Activated naive CD4-positive, alpha-beta T cell treated with anti-CD3 and anti-CD28 coated beads, Interleukin-2, amount 50 U/mL, for 16 hours (primary cell): ENCODE results near the gene NBAS.
"Not testable (repeated sequence)": the region's sequence is repeated elsewhere in the genome, so short reads cannot be mapped to it uniquely, and the experiment has no call there.

ENCODE experiments used
- DNase-seq: peaks from one replicate; pipeline ENCODE4 v3.0.0-alpha.2; 2020

NBAS gene

DNA sequence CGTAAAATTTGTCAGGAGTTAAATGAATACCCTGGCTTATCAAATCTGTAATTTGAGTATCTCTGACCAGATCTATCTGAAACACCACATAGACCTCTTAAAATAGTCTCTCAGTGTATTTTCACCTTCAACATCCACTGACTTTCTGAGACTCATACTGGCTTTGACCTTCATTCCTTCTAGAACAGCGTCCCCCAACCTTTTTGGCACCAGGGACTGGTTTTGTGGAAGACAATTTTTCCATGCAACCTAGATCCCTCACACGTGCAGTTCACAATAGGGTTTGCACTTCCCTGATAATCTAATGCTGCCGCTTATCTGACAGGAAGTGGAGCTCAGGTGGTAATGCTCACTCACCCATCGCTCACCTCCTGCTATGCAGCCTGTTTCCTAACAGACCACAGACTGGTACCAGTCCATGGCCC, 3.2 kb downstream of the NBAS start:
- DNase-seq: no peak

DNA sequence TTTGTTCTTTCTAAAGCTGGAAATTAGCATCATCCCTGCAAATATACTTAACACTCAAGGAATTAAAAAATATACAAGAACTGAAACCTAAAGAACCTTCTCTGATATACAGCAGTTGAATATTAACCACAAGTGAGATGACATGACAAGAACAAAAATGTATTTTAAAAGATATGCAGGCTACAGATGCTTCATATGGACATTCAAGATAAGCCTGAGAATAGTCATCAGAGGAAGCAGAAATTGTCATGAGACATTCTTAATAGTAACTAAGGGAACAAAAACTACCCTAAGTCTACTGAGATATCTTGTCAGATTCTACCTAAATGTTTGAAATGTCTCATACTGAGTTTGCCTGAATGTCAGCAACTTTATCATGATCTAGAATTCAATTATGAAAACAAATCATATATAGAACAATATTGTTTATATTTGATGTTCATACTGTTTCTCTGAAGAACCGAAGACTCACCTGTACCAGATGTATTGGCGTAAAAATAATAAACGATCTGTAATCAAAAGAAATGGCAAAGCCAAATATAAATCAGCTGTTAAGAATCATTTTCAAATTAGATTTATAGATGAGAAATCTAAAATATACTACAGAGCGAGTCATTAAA, 4.7 kb downstream of the NBAS start:
- DNase-seq: no peak

DNA sequence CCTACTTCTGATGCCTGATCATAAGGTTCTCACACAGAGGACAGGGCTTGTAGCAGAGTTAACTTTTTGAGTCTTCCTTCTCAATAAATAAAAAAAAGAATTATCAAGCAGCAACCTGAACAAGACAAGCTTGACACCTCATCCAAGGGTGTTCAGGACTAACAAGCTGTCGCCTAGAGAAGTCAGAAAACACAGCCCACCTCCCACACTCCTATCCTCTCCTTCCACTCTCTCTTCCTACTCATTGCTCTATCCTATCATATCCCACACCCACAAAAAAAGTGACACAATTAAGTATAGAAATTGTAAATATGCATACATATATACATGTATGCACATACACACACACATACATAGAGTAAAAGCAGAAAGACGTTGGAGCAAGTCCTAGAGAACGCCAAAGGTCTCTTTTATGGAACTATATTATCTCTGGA, 5.4 kb downstream of the NBAS start:
- DNase-seq: no peak

DNA sequence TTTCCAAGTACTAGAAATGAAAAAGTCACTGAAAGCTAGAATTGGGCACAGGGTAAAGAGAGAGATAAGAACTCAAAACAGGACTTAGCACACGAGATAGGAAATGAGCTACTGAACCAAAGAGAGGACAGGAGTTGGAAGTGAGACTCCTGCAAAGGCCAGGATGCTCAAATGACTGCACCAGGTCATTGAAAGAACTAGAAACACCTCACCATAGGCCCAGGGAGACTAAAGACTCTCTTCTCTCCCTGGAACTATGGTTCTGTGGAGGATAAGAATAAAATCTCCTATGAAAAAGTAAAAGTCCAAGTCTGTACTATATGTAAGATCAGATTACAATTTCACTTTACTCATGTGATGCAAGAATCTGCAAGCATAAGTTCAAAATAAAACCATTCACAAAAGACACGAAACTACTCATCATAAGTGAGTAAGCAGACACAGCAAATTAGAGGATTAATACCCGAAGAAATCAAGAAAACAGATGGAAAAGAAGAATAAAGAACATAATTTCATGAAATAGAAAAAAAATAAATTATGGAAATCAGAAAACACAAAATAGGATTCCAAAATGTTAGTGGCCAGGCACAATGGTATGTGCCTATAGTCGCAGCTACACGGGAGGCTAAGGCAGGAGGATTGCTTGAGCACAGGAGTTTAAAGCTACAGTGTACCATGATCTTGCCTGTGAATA, 6.5 kb downstream of the NBAS start:
- DNase-seq: no peak

DNA sequence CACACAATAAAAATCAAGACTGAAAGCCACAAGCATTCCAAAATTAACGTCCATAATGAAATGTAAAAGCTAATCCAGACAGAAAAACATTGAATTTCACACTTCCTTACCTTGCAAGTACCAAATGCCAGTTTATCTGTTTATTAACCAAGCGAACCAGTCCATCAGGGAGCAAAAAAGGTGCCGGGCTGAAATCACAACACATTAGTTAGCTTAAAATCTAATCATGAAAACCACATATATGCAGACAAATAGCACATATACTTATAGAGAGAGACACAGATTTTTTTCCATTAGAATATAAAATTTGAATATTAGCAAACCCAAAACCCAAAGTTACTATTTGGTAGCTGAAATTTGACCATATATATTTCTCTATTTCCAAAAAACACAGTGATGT, 7.2 kb downstream of the NBAS start:
- DNase-seq: no peak

DNA sequence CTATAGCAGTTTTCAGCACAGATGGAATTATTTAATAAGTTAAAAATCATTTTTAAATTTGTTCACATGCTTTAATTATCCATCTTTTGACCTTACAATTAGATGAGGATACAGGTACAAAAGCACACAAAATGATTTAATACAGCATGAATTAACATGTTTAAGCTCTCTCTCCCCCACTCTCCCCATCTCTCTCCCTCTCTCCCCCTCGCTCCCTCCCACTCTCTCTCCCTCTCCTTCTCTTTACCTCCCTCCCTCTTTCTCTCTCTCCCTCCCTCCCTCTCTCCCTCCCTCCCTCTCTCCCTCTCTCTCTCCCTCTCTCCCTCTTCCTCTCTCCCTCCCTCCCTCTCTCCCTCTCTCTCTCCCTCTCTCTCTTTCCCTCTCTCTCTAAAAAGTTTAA, 7.6 kb downstream of the NBAS start:
- DNase-seq: no peak

DNA sequence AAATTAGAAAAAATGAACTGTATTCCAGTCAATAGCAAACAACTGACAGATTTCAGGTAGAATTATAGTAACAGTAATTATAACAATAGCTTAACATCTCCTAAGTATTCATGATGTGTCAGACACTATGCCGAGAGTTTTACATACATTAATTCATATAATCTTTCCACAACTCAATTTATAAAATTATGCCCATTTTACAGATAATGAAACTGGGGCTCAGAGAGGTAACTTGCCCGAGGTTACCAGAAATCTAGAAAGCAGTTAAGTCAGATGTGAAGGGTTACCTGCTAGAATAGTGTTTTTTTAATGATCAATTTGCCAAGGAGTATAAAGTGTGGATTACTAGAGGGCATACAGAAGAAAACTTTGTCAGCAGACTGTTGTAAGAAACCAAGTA, 12.2 kb downstream of the NBAS start:
- DNase-seq: no peak

DNA sequence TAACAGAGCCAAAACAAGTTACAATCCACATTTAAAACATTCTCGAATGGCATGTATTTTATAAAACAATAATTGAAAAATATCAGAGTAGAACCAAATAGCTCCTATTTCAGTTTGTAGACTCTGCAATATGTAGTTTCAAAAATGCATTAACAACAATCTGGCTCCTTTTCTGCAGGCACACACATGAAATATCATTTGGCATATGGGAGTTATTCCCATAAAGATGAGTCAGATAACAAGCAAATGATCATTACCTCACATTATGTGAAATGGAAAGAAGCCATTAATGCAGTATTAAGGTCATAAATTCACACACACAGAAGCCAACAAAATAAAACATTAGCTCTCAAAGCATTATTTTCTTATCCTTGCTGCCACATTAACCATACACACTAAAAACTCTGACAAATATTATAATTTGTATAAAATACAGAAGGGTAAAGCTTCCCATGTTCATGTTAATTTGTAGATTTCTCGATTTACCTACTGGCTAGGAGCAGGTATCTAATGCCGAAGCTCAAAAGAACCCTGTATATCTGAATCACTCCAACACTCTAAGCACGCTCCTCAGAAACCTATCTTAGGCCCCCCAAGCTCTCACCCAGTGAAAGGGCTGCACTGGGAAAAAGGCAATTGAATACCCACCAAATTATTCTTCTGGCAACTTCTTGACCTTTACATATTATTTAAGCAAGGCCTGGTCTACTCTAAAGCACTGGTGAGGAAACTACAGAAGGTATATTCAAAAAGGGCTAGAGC, 13.8 kb downstream of the NBAS start:
- DNase-seq: no peak

DNA sequence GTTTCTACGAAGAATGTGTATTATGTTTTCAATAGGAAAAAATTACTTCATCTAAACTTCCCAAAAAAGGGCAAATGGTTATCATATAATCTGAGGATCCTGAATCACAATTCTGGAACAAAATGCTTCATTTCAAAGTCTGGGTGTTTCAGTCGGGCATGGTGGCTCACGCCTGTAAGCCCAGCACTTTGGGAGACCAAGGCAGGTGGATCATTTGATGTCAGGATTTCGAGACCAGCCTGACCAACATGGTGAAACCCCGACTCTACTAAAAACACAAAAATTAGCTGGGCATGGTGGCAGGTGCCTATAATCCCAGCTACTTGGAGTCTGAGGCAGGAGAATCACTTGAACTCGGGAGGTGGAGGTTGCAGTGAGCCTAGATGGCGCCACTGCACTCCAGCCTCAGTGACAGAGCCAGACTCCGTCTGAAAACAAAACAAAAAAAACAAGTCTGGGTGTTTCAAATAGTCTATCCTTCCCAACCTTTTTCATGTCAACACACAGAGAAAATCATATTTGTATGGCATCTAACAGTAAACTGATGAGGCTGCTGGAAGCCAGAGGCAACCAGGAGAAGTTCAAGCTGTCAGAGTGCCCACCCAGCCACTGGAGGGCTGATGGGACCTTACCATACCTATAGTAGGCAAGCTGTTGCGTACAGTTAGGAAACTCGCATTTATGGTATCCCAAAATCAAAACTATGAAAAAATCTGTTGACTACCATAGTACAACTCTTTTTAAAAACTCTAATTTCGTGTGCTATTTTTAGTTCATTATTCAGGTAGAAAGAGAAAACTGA, 14.6 kb downstream of the NBAS start:
- no peak for DNase-seq

DNA sequence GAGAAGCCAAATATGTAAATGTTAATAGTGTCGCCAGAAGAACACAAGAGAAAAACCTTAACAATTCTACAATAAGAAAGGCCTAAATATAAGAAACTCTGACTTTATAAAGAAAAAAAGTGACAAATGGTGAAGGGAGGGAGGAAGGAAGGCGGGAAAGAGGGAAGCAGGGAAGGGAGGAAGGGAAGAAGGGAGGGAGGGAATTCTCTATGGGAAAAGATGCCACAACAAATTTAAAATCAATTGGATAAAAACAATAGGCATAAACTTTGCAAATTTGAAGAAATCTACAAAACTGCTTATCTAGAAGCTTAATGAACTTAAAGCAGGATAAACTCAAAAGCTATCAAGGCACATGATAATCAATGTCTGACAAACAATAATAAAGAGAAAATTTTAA, 16.9 kb downstream of the NBAS start:
- DNase-seq: no peak

DNA sequence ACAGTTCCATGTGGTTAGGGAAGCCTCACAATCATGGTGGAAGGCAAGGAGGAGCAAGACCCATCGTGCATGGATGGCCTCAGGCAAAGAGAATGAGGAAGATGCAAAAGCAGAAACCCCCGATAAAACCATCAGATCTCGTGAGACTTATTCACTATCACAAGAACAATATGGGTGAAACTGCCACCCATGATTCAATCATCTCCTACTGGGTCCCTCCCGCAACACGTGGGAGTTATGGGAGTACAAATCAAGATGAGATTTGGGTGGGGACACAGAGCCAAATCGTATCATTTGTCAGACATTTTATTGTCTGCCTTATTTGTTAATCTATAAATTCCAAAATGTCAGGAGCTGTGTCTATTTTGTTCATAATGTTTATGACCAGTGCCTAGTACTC, 17.6 kb downstream of the NBAS start:
- DNase-seq: no peak

DNA sequence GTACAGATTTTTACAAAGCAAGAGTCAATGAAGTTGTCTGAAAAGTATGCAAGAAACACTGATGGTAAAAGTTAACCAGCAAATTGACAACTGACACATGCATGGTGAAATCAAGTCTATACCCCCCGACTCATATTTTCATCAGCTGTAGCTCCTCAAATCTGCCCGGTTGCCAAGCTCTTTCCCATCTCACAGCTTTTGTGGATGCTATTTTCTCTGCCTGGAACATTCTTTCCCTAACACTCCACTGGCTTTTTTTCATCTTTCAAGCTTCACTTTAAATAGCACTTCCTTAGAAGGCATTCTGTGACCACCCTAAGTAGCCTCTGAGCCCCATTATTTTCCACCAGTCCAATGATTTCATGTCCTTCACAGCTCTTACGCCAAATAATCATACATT, 18.1 kb downstream of the NBAS start:
- no peak for DNase-seq

DNA sequence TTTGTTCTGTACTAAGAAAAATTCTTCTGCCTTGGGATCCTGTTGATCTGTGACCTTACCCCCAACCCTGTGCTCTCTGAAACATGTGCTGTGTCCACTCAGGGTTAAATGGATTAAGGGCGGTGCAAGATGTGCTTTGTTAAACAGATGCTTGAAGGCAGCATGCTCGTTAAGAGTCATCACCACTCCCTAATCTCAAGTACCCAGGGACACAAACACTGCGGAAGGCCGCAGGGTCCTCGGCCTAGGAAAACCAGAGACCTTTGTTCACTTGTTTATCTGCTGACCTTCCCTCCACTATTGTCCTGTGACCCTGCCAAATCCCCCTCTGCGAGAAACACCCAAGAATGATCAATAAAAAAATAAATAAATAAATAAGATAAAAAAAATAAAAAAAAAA, 18.9 kb downstream of the NBAS start:
- not testable (repeated sequence) for DNase-seq

DNA sequence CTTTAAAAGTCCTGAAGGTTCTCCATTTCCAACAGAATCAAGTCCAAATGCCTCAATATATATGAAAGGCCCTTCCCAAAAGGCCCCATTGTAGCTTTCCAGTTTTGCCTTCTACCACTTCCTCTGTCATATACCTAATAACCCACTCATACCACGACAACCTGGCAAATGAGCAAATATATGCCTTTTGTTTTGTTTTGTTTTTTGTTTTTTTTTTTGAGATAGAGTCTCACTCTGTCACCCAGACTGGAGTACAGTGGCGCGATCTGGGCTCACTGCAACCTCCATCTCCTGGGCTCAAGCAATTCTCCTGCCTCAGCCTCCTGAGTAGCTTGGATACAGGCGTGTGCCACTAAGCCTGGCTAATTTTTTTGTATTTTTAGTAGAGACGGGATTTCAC, 20.6 kb downstream of the NBAS start:
- DNase-seq: not testable (repeated sequence)

DNA sequence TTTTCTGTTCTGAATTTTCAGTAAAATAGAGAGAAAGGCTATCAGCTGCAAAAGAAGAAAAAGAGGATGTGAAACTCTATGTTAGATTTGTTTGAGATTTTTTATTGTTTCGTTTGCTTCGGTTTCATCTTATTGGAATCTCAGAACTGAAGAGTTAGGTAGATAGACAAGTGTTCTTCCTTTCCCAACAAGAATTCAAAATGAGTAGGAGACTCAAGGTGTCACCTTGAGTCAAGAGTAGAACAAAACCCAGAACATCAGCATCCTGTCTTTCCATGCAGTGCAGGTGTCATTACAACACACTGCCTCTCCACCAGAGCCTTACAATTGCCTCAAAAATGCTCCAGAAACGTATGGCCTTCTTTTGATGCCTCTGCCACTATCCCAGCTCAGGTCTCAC, 21.1 kb downstream of the NBAS start:
- no peak for DNase-seq

DNA sequence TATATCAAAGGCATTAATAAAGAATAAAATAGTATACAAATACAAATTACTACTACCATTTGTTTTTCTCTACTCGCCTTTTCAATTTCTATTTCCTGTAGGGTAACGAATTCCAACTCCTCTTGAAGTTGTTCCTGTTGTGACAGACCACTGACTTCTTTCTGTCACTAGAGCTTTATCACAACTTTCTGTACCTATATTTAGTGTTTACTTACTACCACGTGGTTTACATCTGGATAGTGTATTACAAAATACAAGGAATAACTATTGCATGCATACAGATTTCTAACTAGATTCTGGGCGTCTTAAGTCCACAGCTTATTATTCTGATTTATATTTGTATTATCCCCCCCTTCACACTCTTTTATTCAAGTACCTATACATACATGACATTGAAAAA, 22.3 kb downstream of the NBAS start:
- DNase-seq: no peak

DNA sequence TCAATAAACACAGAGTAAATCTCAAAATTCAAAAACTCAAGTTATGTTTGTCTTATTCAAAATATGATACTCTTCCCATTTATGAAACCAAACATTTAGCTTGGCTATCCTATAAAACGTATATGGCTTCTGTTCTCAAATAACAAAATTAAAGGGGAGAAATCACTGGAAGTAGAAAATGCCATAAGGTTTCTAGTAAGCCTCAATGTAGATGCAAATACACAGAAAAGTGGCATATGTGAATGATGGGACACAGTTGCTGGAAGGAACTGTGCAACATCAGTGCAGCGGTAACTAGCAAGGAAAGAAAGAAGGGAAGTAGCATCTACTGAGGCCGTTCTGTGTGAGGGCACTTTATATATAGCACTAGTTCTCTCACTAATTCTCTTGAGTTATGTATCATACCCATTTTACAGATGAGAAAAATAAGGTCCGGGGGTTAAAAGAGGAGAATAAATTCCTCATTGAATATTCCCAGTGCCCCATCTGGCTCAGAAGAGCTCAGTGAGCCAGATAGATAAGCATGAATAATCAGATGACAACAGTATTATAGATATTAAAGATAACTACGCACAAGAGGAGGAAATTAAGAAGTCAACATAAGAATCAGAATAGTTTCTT, 27.2 kb downstream of the NBAS start:
- no peak for DNase-seq

DNA sequence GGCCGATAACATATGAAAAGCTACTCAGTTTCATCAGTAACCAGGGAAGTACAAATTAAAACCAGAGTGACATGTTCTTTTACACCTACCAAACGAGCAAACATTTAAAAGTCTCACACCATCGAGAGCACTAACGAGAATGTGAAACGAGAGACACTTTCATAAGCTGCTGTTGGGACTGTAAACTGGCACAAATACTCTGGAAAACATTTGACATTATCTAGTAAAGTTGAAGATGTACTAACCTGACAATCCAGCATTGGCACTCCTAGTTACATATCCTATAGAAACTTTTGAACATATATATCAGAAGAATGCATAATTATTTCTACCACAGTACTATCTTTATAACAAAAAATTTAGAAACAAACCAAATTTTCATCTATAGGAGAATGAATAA, 28.1 kb downstream of the NBAS start:
- DNase-seq: no peak

DNA sequence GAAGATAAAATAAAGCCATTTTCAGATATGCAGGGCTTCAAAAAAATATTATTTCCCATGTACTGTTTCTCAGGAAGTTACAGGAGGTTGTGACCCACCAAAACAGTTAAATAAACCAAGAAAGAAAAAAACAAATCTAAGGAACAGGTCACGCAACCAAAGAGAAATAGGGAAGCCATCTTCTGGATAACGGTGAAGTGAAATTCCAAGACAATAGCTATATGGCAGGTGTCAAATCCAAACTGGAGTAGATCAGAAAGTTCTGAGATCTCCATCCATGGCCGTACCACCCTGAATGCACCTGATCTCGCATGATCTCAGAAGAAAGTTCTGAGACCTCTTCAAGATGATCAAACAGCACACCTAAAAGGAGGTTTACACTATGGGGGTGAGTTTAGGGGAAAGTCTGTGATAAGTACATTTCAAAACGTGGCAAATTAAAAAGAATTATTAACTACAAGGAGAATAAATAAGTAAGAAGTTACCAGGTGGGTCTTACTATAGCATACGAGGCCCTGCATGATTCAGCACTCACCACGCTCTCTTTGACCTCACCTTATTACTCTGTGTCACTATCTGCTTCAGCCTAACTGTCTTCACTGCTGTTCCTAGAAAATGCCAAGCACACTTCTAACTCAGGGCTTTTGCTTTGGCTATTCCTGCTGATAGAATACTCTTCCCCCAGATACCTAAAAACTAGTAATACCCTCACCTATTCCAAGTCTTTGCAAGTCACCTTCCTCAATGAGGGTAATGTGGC, 29.9 kb downstream of the NBAS start:
- DNase-seq: no peak

DNA sequence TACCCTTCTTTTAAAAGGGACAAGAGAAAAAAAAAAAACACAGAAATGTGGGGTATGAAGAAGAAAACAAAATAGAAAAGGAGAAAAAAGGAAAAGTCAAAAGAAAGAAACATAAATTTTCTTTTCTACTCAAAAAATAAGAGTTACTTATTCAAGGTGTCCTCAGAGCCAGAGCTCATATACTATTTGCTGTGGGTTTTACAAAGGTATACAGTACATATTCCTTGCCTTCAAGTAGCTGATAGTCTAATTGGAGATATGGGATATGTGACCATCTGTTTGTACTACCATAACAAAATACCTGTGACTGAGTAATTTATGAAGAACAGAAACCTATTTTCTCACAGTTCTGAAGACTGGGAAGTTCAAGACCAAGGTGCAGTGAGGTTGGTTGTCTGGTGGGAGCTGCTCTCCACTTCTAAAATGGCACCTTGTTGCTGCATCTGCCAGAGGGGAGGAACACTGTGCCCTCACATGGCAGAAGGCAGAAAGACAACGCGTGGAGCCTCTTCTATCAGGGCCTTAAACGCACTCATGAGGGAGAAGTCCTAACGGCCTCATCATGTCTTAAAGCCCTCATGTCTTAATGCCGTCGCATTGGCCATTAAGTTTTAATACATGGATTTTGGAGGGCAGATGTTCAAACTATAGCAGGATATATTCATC, 33.9 kb downstream of the NBAS start:
- no peak for DNase-seq

DNA sequence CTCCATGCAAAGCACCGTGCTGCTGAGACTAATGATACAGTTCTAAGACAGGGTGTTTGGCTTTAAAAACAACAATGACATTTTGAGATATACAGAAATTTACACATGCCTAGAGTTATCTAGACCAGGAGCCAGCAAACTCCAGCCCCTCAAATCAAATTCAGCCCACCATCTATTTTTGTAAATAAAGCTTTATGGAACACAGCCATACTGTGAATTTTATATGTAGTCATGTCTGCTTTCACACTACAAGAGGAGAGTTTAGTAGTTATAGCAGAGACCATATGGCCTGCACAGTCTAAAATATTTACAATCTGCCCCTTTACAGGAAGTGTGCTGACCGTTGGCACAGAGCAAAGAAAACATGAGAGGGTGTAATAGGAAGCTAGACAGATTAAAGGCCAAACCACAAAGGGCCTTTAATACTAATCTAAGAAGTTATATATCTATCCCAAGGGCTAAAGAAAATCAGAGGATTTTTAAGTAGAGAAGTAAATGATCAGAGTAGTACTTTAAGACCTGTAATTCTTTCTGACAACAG, 39.4 kb downstream of the NBAS start:
- no peak for DNase-seq
